ENCODE measurements around the gene CDC37L1.

DNA sequence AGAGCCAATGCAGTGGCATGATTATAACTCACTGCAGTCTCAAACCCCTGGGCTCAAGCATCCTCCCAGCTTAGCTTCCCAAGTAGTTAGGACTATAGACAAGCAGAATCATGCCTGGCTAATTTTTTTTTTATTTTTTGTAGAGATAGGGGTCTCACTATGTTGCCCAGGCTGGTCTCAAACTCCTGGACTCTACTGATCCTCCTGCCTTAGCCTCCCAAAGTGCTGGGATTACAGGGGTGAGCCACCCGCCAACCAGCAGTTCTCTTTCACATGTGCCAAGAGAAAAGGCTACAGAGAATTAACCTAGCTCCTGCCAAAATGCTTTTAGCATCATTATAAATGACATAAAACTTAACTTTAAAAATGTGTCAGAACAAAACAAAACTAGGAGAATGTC lies 53.5 kb downstream of the CDC37L1 start:
- TF ChIP-seq, protein P1, sequence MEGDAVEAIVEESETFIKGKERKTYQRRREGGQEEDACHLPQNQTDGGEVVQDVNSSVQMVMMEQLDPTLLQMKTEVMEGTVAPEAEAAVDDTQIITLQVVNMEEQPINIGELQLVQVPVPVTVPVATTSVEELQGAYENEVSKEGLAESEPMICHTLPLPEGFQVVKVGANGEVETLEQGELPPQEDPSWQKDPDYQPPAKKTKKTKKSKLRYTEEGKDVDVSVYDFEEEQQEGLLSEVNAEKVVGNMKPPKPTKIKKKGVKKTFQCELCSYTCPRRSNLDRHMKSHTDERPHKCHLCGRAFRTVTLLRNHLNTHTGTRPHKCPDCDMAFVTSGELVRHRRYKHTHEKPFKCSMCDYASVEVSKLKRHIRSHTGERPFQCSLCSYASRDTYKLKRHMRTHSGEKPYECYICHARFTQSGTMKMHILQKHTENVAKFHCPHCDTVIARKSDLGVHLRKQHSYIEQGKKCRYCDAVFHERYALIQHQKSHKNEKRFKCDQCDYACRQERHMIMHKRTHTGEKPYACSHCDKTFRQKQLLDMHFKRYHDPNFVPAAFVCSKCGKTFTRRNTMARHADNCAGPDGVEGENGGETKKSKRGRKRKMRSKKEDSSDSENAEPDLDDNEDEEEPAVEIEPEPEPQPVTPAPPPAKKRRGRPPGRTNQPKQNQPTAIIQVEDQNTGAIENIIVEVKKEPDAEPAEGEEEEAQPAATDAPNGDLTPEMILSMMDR (IDR thresholded peaks at IDR 0.05), result no peak
- no peak for TF ChIP-seq ZFX (IDR thresholded peaks at IDR 0.05; ENCODE audit: borderline replicate concordance)
